ENCODE measurements around the gene GORAB.

The GORAB gene

DNA sequence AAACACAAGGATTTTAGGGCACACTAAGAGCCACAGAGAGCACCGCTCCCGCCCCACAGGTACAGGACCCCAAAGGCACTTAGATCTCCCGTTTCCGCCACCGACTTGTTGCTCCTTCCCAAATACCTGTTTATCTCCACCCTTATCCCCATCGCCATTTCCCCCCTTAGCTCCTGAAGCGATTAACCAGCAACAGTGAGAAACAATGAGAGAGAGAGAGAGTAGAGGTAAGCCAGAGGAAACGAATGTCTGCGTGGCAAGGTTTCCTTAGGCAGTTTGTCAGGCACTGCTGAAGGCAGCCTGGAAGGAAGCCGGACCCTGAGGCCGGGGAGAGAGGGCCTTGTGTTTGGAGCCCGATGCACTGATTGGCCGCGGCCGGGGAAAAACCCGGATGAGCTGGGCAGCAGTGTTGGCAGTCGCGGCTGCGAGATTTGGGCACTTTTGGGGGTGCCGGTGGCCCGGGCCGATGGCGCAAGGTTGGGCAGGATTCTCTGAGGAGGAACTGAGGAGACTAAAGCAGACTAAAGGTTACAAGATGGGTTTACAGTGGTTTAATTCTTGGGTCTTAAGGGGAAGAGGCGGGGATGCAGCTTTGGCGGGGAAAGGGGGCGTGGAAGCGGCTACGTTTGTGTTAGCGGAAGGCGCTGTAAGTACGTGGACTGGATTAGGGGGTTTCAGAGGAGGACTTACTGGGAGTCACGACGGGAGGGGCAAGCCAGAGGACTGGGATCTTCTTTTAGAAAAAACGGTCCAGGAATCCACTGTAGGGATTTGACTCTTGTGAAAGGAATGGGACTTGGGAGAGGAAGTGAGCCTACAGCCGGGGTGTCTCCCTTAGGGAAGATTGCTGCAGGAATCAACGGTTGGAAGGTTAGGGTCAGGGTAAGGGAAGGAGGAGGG lies at the start of gene GORAB:
TSS of gene GORAB (plus strand) at position 409 of the 900 bp plus-strand sequence. CDS start at position 467, 58 bp downstream.
- H3K27ac ChIP-seq = peak within 1 kb of the TSS; percentile 89
- TF ChIP-seq CTCF (conservative IDR thresholded peaks at IDR 0.05) = no peak
- peak; percentile 34 for TF ChIP-seq ZFX (IDR thresholded peaks at IDR 0.05)

DNA sequence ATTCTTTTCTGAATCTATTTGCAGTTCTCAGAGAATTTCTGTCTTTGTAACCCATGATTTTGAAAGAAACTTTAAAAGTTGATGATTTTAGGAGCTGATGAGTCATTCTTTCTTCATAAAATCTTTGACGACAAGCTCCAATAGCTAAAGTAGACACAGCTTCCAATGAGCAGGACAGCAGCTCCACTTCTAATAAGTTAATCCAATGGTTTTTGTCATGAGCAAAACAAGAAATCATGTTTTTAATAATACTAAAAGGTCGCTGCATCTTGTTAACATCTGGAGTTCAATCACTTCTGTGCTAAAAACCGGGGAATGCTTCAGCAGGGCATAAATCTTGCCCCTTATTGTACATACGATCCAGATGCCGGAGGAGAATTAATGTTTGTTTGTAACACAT lies 48.9 kb upstream of the GORAB start:
- H3K27ac ChIP-seq = no peak overlapping the region
- TF ChIP-seq CTCF (conservative IDR thresholded peaks at IDR 0.05) = no peak
- TF ChIP-seq ZFX (IDR thresholded peaks at IDR 0.05) = no peak

GRCh38 chr1:170487503-170487902 lies 44.5 kb upstream of the GORAB start:
- TF ChIP-seq CTCF (conservative IDR thresholded peaks at IDR 0.05) = no peak
- TF ChIP-seq ZFX (IDR thresholded peaks at IDR 0.05) = no peak
- no peak overlapping the region for H3K27ac ChIP-seq

GRCh38 chr1:170491291-170491690 lies 40.7 kb upstream of the GORAB start:
- no peak for TF ChIP-seq CTCF (conservative IDR thresholded peaks at IDR 0.05)
- H3K27ac ChIP-seq = no peak overlapping the region

DNA sequence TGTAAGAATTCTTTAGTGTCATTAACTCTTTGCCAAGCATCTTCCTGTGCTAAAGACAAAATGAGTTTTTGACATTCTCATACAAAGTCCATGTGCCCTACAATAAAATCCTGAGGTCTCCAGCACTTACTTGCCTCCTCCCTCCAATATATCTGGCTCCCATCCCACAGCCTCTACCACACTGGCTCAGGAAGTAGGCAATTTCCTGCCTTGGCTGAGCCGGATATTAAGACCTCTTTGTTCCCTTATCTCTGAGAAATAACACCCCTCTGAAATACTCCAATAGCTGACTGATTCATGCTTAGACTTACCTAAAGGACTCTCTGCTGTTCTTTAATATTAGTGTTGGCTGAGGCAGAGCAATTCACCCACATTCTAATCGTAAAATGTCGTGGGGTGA lies 37.6 kb upstream of the GORAB start:
- TF ChIP-seq CTCF (conservative IDR thresholded peaks at IDR 0.05) (no peak), ZFX (IDR thresholded peaks at IDR 0.05) (no peak)
- H3K27ac ChIP-seq = no peak overlapping the region

DNA sequence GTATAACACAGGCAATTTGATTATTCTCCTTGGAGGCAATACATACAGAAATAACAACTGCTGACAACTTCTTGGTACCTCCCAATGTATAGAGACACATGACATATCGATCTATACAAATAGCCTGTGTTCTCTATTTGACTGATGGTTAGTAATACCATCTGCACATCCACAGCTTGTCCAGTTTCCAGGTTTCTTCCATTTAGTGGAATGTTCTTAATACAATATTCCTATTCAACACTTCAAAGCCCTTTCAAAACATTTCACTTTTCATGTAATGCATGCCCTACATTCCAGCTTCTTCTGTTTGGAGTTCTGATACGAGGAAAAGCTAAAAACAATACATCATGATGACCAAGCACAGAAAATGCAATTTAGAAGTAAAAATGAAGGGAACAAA lies 37.0 kb upstream of the GORAB start:
- H3K27ac ChIP-seq = no peak overlapping the region
- TF ChIP-seq ZFX (IDR thresholded peaks at IDR 0.05) = no peak
- TF ChIP-seq CTCF (conservative IDR thresholded peaks at IDR 0.05) = no peak

GRCh38 chr1:170498876-170499275 lies 33.1 kb upstream of the GORAB start:
- TF ChIP-seq CTCF (conservative IDR thresholded peaks at IDR 0.05) (no peak), ZFX (IDR thresholded peaks at IDR 0.05) (no peak)
- H3K27ac ChIP-seq = no peak overlapping the region
